ENCODE data around the gene COPS9.
A peak's percentile ranks its signal among the peaks of the same experiment; 100 is the strongest.

COPS9 gene

DNA sequence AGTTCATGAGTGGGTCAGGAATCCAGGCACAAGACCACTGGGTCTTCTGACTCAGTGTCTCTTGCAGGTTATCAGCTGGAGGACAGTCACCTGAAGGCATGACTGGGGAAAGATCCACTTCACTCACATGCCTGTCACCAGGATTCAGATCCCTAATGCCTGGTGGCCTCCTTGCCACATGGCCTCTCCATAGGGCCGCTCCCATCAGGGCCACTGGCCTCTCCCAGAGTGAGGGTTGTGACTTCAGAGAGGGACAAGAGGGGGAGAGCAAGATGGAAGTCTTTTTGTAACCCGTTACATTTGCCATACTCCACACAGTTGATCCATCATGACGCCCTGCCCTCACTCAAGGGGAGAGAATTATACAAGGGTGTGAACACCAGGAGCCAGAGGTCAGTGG, 17.3 kb upstream of the COPS9 start:
- 0 out of 22 replicates have a peak, but pooled peaks cover 0 to 6% (median 0%) of the 10 kb centered on the region in 11 experiments for H3K9me3 ChIP-seq (replicated peaks in 1 of 11)
- no peak overlapping the region for H3K4me2 ChIP-seq
- no peak overlapping the region for H3K9ac ChIP-seq
- H4K20me1 ChIP-seq = 0 out of 22 replicates have a peak, but pooled peaks cover 0 to 5% (median 0%) of the 10 kb centered on the region in 11 experiments
- no peak for TF ChIP-seq Cebpa-rat (IDR thresholded peaks at IDR 0.05)
- H3K27me3 ChIP-seq = no peaks in the 10 kb centered on the region
- H3K36me3 ChIP-seq = no peaks in the 10 kb centered on the region
- H3K4me1 ChIP-seq = no peaks in the 10 kb centered on the region
- no peak overlapping the region for H3K27ac ChIP-seq
- H3K4me3 ChIP-seq = no peak overlapping the region

DNA sequence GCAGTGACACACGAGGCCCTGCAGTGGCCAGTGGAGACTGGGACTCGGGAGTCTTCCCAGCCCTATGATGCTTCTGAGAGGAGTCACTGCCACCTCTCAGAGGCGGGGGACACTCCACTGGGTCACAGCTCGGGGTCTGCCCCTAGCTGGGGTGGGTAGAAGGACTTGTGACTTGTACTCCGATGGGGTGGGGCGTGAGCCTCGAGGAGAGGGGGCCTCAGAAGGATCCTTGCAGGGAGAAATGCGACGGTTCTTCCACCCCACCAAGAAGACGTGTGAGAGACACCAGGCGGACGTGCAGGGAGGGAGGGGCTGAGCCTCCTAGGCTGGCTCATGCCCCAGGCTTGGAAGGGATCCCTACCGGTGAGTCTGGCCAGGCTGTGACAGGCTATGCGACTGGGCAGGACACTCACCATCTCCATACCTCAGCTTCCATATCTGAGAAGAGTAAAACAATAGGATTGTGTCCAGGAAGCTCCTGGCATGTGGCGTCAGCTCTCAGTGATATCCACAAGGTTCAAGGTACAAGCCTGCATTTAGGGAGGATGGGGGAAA, 15.4 kb upstream of the COPS9 start:
- H4K20me1 ChIP-seq = 0 out of 22 replicates have a peak, but pooled peaks cover 0 to 5% (median 0%) of the 10 kb centered on the region in 11 experiments
- no peak overlapping the region for H3K27ac ChIP-seq
- H3K9me3 ChIP-seq (replicated peaks in 1 of 11) = 0 out of 22 replicates have a peak, but pooled peaks cover 0 to 6% (median 0%) of the 10 kb centered on the region in 11 experiments
- TF ChIP-seq Cebpa-rat (IDR thresholded peaks at IDR 0.05) = no peak
- H3K36me3 ChIP-seq = no peaks in the 10 kb centered on the region
- peaks cover 0 to 6% (median 0%) of the 10 kb centered on the region in 10 experiments; a peak in 6 of 20 replicates for H3K4me1 ChIP-seq
- no peak overlapping the region for H3K4me3 ChIP-seq
- H3K9ac ChIP-seq = no peak overlapping the region
- H3K4me2 ChIP-seq = no peak overlapping the region
- no peaks in the 10 kb centered on the region for H3K27me3 ChIP-seq

DNA sequence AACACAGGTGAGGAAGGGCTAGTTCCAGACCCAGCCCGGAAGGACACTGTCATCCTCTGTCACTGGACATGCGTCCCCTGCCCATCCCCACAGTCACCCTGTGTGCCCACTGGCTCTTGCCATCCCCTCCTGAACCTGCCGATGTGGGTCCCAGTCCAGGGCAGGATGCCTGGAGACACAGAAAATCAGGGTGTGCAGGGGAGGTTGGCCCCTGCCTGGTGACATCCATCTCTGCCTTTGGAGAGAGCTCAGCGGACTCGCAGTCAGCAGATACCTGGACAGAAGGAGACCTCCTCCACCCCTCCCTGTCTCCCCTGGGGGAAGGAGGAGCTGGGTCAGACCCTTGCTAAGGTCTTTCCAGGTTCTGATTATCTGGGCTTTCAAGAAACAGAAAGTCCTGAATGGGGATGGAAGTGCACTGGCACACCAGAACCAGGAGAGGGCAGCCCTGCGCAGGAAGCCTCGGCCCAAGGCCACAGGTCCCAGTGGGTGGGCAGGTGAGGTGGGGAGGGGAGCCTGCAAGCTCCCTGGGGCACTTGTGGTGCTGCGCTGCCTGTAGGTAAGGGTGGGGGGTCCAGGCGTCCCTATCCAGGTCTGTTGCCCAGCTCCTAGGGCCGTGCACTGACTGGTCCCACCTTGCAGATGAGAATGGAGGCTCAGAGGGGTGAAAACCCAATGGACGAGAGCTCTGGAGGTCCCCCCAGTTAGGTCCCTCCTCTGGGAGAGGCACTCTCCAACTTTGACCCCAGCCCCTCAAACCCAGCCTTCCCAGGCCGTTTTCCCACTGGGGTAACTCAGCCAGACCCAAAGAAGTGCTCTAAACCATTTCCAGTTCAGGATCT, 14.1 kb upstream of the COPS9 start:
- Histone ChIP-seq H3K27me3 (no peaks in the 10 kb centered on the region), H4K20me1 (0 out of 22 replicates have a peak, but pooled peaks cover 0 to 5% (median 0%) of the 10 kb centered on the region in 11 experiments), H3K9ac (no peak overlapping the region; a peak in 1 of 22 replicates), H3K4me3 (no peak overlapping the region), H3K27ac (no peak overlapping the region), H3K36me3 (no peaks in the 10 kb centered on the region), H3K4me2 (no peak overlapping the region), H3K9me3 (replicated peaks in 1 of 11) (0 out of 22 replicates have a peak, but pooled peaks cover 0 to 6% (median 0%) of the 10 kb centered on the region in 11 experiments), H3K4me1 (peaks cover 0 to 10% (median 0%) of the 10 kb centered on the region in 10 experiments; a peak in 6 of 20 replicates)
- TF ChIP-seq Cebpa-rat (IDR thresholded peaks at IDR 0.05) = no peak

DNA sequence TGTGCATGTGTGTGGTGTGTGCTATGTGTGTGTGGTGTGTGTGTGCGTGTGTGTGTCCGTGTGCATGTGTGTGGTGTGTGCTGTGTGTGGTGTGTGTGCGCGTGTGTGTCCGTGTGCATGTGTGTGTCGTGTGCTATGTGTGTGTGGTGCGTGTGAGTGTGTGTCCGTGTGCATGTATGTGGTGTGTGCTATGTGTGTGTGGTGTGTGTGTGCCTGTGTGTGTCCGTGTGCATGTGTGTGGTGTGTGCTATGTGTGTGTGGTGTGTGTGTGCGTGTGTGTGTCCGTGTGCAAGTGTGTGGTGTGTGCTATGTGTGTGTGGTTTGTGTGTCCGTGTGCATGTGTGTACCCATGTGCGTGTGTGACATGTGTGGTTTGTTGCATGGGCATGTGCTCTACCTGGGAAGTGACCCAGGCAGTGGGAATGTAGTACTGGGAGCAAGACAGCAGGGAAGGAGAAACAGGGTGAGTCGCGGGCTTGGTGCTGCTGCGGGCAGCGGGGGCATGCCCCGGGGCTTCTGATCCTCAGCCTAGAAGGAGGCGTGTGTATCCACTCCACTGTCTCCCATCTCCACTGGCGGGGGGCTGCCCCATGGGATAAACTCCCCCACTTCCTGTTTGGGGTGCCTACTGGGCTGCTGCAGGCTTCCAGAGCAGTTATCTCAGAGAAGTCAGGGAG, 11.9 kb upstream of the COPS9 start:
- Histone ChIP-seq H3K27ac (no peak overlapping the region), H3K9me3 (replicated peaks in 1 of 11) (0 out of 22 replicates have a peak, but pooled peaks cover 0 to under 1% (median 0%) of the 10 kb centered on the region in 11 experiments), H3K27me3 (no peaks in the 10 kb centered on the region)

DNA sequence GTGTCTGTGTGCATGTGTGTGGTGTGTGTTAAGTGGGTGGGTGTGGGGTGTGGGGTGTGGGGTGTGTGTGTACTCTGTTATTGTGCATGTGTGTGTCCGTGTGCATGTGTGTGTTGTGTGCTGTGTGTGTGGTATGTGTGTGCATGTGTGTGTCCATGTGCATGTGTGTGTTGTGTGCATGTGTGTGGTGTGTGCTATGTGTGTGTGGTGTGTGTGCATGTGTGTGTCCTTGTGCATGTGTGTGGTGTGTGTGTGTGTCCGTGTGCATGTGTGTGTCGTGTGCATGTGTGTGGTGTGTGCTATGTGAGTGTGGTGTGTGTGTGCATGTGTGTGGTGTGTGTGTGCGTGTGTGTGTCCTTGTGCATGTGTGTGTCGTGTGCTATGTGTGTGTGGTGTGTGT, 11.3 kb upstream of the COPS9 start:
- peaks cover 7 to 17% (median 9%) of the 10 kb centered on the region in 10 experiments; a peak in 18 of 20 replicates for H3K4me1 ChIP-seq
- H3K27me3 ChIP-seq = no peaks in the 10 kb centered on the region
- H3K27ac ChIP-seq = no peak overlapping the region
- H3K4me2 ChIP-seq = no peak overlapping the region
- no peak overlapping the region for H3K9ac ChIP-seq
- no peaks in the 10 kb centered on the region for H3K9me3 ChIP-seq (replicated peaks in 1 of 11)
- TF ChIP-seq Cebpa-rat (IDR thresholded peaks at IDR 0.05) = no peak
- H3K36me3 ChIP-seq = no peaks in the 10 kb centered on the region
- 0 out of 22 replicates have a peak, but pooled peaks cover 0 to 5% (median 0%) of the 10 kb centered on the region in 11 experiments for H4K20me1 ChIP-seq
- H3K4me3 ChIP-seq = no peak overlapping the region

More for the DNA sequence above, 11.9 kb upstream of the COPS9 start:
- Histone ChIP-seq H4K20me1 (0 out of 22 replicates have a peak, but pooled peaks cover 0 to 5% (median 0%) of the 10 kb centered on the region in 11 experiments), H3K4me1 (peaks cover 7 to 17% (median 9%) of the 10 kb centered on the region in 10 experiments; a peak in 18 of 20 replicates), H3K36me3 (no peaks in the 10 kb centered on the region), H3K4me2 (no peak overlapping the region), H3K9ac (no peak overlapping the region), H3K4me3 (no peak overlapping the region)
- no peak for TF ChIP-seq Cebpa-rat (IDR thresholded peaks at IDR 0.05)

DNA sequence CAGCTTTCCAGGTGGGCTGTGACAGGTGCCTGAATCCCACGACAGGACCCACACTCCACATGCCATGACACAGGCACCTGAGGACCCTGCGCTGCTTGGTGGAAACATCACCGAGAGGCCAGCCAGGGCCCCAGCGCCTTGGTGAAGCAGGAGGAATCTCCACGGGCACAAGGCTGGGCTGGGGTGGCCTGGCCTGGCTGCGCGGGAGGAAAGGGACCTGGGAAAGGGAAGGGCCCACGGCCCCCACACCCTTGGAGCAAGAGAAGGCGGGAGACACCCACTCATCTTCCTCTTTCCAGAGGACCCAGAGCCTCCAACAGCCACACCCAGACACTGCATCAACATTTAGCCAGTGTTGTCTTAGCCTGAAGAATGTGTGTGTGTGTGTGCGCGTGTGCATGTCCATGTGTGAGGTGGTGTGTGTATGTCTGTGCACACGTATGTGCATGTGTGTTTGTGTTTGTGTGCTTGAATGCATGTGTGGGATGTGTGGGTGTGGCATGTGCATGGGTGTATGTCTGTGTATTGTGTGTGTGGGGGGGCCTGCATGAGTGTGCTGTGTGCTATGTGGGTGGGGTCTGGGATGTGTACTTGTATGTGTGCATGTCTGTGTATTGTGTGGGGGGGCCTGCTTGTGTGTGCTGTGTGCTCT, 10.6 kb upstream of the COPS9 start:
- Histone ChIP-seq H3K9ac (no peak overlapping the region), H3K4me2 (peak overlapping the region in 3 of 11 experiments; percentile 31 to 45 (median 44); a peak in 4 of 22 replicates), H4K20me1 (0 out of 22 replicates have a peak, but pooled peaks cover 0 to 5% (median 0%) of the 10 kb centered on the region in 11 experiments), H3K27ac (no peak overlapping the region), H3K27me3 (no peaks in the 10 kb centered on the region), H3K4me3 (no peak overlapping the region), H3K9me3 (replicated peaks in 1 of 11) (no peaks in the 10 kb centered on the region), H3K4me1 (peaks cover 7 to 17% (median 9%) of the 10 kb centered on the region in 10 experiments; a peak in 18 of 20 replicates), H3K36me3 (no peaks in the 10 kb centered on the region)
- TF ChIP-seq Cebpa-rat (IDR thresholded peaks at IDR 0.05) = no peak

DNA sequence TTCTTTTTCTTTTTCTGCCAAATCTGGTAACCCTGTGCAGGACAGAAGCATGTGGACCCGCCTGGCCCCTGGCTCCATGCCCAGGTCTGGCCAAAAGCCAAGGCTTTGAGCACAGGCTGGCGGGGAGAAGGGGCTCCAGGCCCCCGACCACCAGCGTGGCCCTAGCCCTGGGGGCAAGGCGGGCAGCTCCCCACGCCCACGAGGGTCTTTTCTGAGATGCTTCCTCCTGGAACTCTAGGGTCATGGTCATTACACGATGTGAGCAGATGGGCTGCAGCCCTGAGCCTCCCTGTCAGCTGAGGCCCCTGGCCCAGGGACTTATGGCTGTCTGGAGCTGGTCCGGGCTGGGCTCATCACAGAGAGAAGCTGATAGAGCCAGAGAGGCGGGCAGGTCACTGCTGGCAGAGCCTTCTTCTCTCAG, 10.0 kb upstream of the COPS9 start:
- no peaks in the 10 kb centered on the region for H3K9me3 ChIP-seq (replicated peaks in 1 of 11)
- peaks cover 7 to 17% (median 9%) of the 10 kb centered on the region in 10 experiments; a peak in 18 of 20 replicates for H3K4me1 ChIP-seq
- no peaks in the 10 kb centered on the region for H3K36me3 ChIP-seq
- H3K9ac ChIP-seq = no peak overlapping the region
- no peaks in the 10 kb centered on the region for H3K27me3 ChIP-seq
- H3K27ac ChIP-seq = no peak overlapping the region
- TF ChIP-seq Cebpa-rat (IDR thresholded peaks at IDR 0.05) = no peak
- H4K20me1 ChIP-seq = 0 out of 22 replicates have a peak, but pooled peaks cover 0 to 5% (median 0%) of the 10 kb centered on the region in 11 experiments
- H3K4me3 ChIP-seq = no peak overlapping the region
- H3K4me2 ChIP-seq = peak overlapping the region in 1 of 11 experiments; percentile 44; a peak in 2 of 22 replicates

DNA sequence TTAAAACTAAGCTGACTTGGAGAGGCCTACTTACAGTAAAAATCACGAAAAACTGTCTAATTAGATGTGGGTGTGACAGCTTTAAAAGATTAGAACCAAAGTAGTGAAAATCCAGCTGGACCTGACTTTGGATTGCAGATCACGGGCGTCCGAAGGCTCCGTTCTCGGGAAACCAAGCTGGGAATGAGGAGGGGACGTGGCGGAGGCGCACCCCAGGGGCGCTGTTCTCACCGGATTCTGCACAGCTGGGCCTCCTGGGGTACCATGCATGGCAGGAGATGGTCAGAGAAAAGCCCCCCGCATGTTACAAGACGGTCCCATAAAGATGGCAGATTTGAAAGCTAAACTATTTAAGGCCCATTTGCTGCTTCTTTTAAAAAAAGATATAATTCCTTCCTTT, 9.4 kb upstream of the COPS9 start:
- no peaks in the 10 kb centered on the region for H3K36me3 ChIP-seq
- no peak overlapping the region for H3K27ac ChIP-seq
- no peak for TF ChIP-seq Cebpa-rat (IDR thresholded peaks at IDR 0.05)
- peaks cover 7 to 17% (median 9%) of the 10 kb centered on the region in 10 experiments; a peak in 18 of 20 replicates for H3K4me1 ChIP-seq
- no peak overlapping the region for H3K4me3 ChIP-seq
- H3K27me3 ChIP-seq = no peaks in the 10 kb centered on the region
- H3K9ac ChIP-seq = no peak overlapping the region
- no peaks in the 10 kb centered on the region for H3K9me3 ChIP-seq (replicated peaks in 1 of 11)
- no peak overlapping the region for H3K4me2 ChIP-seq
- 0 out of 22 replicates have a peak, but pooled peaks cover 0 to 5% (median 0%) of the 10 kb centered on the region in 11 experiments for H4K20me1 ChIP-seq

Data from BLaER1 treated with 17β-estradiol and CSF1 and Interleukin-3, amounts not matched to agents 10 nM and 100 nM (cell line).